Body of pancreas (tissue), 4 donors: ENCODE results near the gene GPC1.

Source experiments
- POLR2A ChIP-seq, 3 donors: fragments of 450-650 bp; IDR thresholded peaks; one replicate each; pipeline ENCODE4 v1.6.1; 2016; ENCODE audit warnings: antibody characterized with exemption in 3 of 3, mild to moderate bottlenecking in 2 of 3
- TF ChIP-seq, protein P1 (sequence below), 7 experiments: fragments of 450-650 bp in 4 of 7; fragments of 200-600 bp in 3 of 7; sonication (generic) in 3 of 7; IDR thresholded peaks; one replicate each; pipeline ENCODE4 v1.5.1; 2016 to 2019; ENCODE audit warnings: antibody characterized with exemption in 7 of 7

DNA sequence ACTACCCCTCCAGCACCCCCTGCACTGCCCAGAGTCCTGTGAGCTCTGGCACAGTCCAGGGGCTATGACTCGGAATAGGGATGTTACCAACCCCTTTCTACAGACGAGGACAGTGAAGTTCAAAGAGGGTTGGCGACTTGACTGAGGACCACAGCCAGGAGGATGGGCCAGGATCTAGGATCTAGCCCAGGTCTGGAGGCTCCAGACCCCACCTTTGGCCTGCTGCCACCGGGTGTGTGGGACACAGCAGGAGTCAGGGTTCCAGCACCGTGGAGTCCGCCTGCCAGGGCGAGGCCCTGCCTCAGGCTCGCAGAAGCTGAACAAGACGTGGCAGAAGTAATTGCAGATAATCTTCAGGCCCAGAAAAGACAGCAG lies 37.9 kb upstream of the GPC1 start:
- TF ChIP-seq, protein P1, sequence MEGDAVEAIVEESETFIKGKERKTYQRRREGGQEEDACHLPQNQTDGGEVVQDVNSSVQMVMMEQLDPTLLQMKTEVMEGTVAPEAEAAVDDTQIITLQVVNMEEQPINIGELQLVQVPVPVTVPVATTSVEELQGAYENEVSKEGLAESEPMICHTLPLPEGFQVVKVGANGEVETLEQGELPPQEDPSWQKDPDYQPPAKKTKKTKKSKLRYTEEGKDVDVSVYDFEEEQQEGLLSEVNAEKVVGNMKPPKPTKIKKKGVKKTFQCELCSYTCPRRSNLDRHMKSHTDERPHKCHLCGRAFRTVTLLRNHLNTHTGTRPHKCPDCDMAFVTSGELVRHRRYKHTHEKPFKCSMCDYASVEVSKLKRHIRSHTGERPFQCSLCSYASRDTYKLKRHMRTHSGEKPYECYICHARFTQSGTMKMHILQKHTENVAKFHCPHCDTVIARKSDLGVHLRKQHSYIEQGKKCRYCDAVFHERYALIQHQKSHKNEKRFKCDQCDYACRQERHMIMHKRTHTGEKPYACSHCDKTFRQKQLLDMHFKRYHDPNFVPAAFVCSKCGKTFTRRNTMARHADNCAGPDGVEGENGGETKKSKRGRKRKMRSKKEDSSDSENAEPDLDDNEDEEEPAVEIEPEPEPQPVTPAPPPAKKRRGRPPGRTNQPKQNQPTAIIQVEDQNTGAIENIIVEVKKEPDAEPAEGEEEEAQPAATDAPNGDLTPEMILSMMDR (IDR thresholded peaks at IDR 0.05) = no peak
- no peak for TF ChIP-seq POLR2A (IDR thresholded peaks at IDR 0.05)
